Measurements from ENCODE around the gene FCGBP. TPM values are rescaled to one million over a fixed set of nuclear protein-coding genes. Genes with fewer than 3 reads are reported as not detected.

The FCGBP gene
- total RNA-seq, result under 1 TPM; under 0.01 to 0.33 TPM

DNA sequence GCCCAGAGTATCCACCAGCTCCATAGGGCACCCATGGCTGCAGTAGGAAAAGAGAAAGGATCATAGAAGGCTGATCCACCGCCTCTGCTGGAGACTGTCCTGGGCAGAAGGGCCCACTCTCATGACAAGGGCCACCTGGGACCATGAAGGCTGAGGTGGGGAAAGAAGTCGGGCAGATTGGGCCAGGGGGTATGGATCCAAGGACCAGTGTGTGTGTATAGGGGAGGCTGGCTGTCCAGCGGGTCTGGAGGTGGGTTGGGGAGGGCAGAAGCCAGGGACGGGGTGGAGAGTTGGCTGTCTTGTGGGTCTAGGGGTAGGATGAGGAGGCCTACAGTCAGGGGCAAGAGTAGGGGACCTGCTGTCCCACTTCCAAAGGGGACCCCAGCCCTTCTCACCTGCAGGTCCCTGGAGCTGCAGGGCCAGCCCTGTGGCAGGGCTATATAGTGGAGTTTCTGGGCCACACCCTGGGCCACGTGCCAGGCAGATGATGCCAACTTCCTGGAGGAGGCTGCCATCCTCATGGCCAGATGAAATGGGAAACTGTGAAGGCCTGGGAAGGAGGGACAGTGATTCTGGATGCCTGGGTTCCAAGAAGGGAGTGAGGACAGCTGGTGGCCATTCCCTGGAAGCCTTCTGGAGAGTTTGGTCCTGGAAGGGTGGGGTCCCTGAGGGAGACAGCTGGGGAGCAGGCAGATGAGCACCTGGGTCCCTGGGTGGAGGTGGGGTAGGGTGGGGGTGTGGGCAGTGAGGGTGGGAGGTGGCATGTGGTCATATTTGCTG, at the start of gene FCGBP:
Gene FCGBP, minus strand, starts transcription at position 51 of the 780 bp plus-strand sequence.

DNA sequence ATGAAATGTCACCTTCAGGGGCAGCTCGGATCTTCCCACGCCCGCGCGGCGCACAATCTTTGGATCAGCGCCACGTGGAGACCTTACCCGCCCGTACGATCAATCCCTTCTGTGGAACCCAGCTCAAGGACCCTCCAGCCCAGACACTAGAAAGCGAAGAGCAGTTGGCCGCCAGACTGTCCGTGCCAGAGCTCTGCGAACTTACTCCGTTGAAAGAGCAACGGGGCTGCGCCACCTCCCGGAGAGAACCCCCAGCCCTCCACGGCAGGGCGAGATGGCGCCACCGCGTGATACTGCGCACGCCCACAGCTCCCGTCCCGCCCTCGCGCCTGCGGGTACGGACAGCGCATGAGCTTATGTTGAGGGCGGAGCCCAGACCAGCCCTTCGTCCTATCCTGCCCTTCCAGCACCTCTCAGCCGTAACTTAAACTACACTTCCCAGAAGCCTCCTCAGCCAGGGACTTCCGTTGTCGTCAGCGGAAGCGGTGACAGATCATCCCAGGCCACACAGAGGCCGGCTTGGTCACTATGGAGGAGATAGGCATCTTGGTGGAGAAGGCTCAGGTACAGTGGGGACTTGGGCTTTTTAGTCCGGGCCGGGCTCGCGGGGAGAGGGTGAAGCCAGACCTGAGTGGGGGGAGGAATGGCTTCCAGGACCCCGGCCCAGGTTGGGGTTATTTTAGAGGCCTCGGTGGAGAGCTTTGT, 36.4 kb upstream of the FCGBP start, which contains the start of gene PSMC4:
Gene PSMC4, plus strand, starts transcription at position 491 of the 705 bp plus-strand sequence. Its CDS starts 38 bp downstream, at position 529.

Other genes starting within 250 kb of the FCGBP start
- not detected for gene LGALS14, start 230.2 kb downstream of the FCGBP start, total RNA-seq
- gene CLC, start 196.6 kb downstream of the FCGBP start, total RNA-seq, result not detected
- gene LEUTX, start 155.8 kb downstream of the FCGBP start, total RNA-seq, result not detected
- gene DYRK1B, start 100.5 kb downstream of the FCGBP start, total RNA-seq, result 10 to 100 TPM in 1 of 2 donors, 1 to 10 TPM in 1; 10.0 to 21.0 TPM
- 100 to 1,000 TPM in 1 of 2 donors, 10 to 100 TPM in 1; 59.2 to 166 TPM for gene FBL, start 88.3 kb downstream of the FCGBP start, total RNA-seq
- 100 to 1,000 TPM; 163 to 225 TPM for gene PSMC4, start 36.5 kb upstream of the FCGBP start, total RNA-seq
- gene ZNF546, start 62.4 kb upstream of the FCGBP start, total RNA-seq, result 1 to 10 TPM; 5.5 to 5.7 TPM
- 10 to 100 TPM; 11.7 to 19.0 TPM for gene ZNF780B, start 121.6 kb upstream of the FCGBP start, total RNA-seq
- 10 to 100 TPM in 1 of 2 donors, 1 to 10 TPM in 1; 7.9 to 12.0 TPM for gene ZNF780A, start 156.3 kb upstream of the FCGBP start, total RNA-seq